GM13976 (cell line): Measurements from ENCODE around the gene MDP1.

Experiments
- DNase-seq: peaks from one replicate; pipeline ENCODE4 v3.0.0; 2012; ENCODE audit warnings: low spot score
- CTCF ChIP-seq: IDR thresholded peaks from 2 replicates; pipeline ENCODE4 v1.5.1; 2012; ENCODE audit warnings: borderline replicate concordance, mild to moderate bottlenecking; ENCODE audit not compliant: insufficient read depth; ENCODE audit errors: extremely low read depth, missing control alignments, control extremely low read depth
- in situ Hi-C: fragments of 300-500 bp; cut with MboI; formaldehyde crosslinking; loops from one replicate; pipeline ENCODE4 v1.12.0; 2022; ENCODE audit warnings: low sequenced_read_pairs, mixed read lengths, inconsistent platforms; ENCODE audit not compliant: unreplicated experiment

Gene MDP1

GRCh38 chr14:24255931-24256711 is 40.3 kb upstream of the MDP1 start:
- DNase-seq: no peak
- no peak for TF ChIP-seq CTCF
- in situ Hi-C loops: no loop called here

- no peak for TF ChIP-seq CTCF
- DNase-seq: no peak
- in situ Hi-C loops: no loop called here
Observed at GRCh38 chr14:24255438-24255837, 39.6 kb upstream of the MDP1 start.

GRCh38 chr14:24254630-24255392 is 38.9 kb upstream of the MDP1 start:
- in situ Hi-C loops: no loop called here
- no peak for DNase-seq
- no peak for TF ChIP-seq CTCF

GRCh38 chr14:24253936-24254335 is 38.1 kb upstream of the MDP1 start:
- TF ChIP-seq CTCF: no peak
- no peak for DNase-seq
- in situ Hi-C loops: no loop called here

GRCh38 chr14:24252289-24253124 is 36.6 kb upstream of the MDP1 start:
- in situ Hi-C loops: no loop called here
- no peak for DNase-seq
- TF ChIP-seq CTCF: no peak

- TF ChIP-seq CTCF: no peak
- DNase-seq: no peak
- in situ Hi-C loops: no loop called here
Observed at GRCh38 chr14:24251880-24252288, 36.0 kb upstream of the MDP1 start.
